SU-DHL-6 (cell line): ENCODE results near the gene OAS1.

Experiments used
- H2AFZ ChIP-seq: fragments of 200-600 bp; sonication (generic); 2 replicates; pipeline ENCODE4 v1.6.1; 2014; ENCODE audit warnings: low read depth, mild to moderate bottlenecking, moderate library complexity, mixed read lengths, antibody characterized with exemption, low read length; ENCODE audit not compliant: severe bottlenecking
- H3F3A ChIP-seq: fragments of 200-600 bp; shearing (Covaris generic); 2 replicates; pipeline ENCODE4 v1.6.0; 2016; ENCODE audit warnings: antibody characterized with exemption, mild to moderate bottlenecking; ENCODE audit not compliant: insufficient read depth
- H3K27ac ChIP-seq: fragments of 200-600 bp; sonication (generic); 2 replicates; pipeline ENCODE4 v1.5.1; 2016; ENCODE audit warnings: low read depth, mild to moderate bottlenecking, low read length, moderate library complexity, mixed read lengths
- H3K27me3 ChIP-seq: fragments of 200-600 bp; sonication (generic), shearing (Covaris generic); 2 replicates; pipeline ENCODE4 v1.6.0; 2014; ENCODE audit warnings: mild to moderate bottlenecking, low read length
- H3K36me3 ChIP-seq: fragments of 200-600 bp; sonication (generic); 2 replicates; pipeline ENCODE4 v1.6.1; 2014; ENCODE audit warnings: mild to moderate bottlenecking, low read length, mixed read lengths
- H3K4me2 ChIP-seq: fragments of 300-600, 200-600 bp; shearing (Covaris generic), sonication (generic); 2 replicates; pipeline ENCODE4 v1.6.0; 2014; ENCODE audit warnings: low read length, low read depth, mild to moderate bottlenecking; ENCODE audit not compliant: poor library complexity, severe bottlenecking
- H3K4me3 ChIP-seq: fragments of 200-600 bp; sonication (generic); 2 replicates; pipeline ENCODE4 v1.5.1; 2014; ENCODE audit warnings: antibody characterized with exemption, low read length, mild to moderate bottlenecking, mixed read lengths; ENCODE audit not compliant: insufficient read depth, poor library complexity, severe bottlenecking
- H3K79me2 ChIP-seq: fragments of 200-600 bp; sonication (generic); 2 replicates; pipeline ENCODE4 v1.6.1; 2014; ENCODE audit warnings: mild to moderate bottlenecking, low read length, moderate library complexity; ENCODE audit not compliant: insufficient read depth
- H3K9ac ChIP-seq: fragments of 200-600 bp; sonication (generic); 2 replicates; pipeline ENCODE4 v1.7.0; 2014; ENCODE audit warnings: mild to moderate bottlenecking, low read length
- H3K9me2 ChIP-seq: fragments of 200-600 bp; sonication (generic); replicated peaks from 2 replicates; pipeline ENCODE4 v1.6.1; 2014; ENCODE audit warnings: low read length; ENCODE audit not compliant: insufficient read depth
- H3K9me3 ChIP-seq: fragments of 200-600 bp; sonication (generic); 2 replicates; pipeline ENCODE4 v1.6.1; 2014; ENCODE audit warnings: low read length, mixed read lengths; ENCODE audit not compliant: insufficient read depth
- H4K20me1 ChIP-seq: fragments of 200-600 bp; sonication (generic); 2 replicates; pipeline ENCODE4 v1.6.1; 2014; ENCODE audit warnings: low read depth, mild to moderate bottlenecking, antibody characterized with exemption, low read length, moderate library complexity, mixed read lengths
- CTCF ChIP-seq: fragments of 200-600 bp; sonication (generic); IDR thresholded peaks from one replicate; pipeline ENCODE4 v1.5.1; 2017; ENCODE audit warnings: antibody characterized with exemption, mild to moderate bottlenecking, low read length, moderate library complexity; ENCODE audit not compliant: insufficient read depth, poor library complexity, severe bottlenecking
- EZH2phosphoT487 ChIP-seq: fragments of 200-600 bp; sonication (generic), shearing (Covaris generic); conservative IDR thresholded peaks from 2 replicates; pipeline ENCODE4 v1.6.1; 2018; ENCODE audit warnings: mild to moderate bottlenecking, antibody characterized with exemption, low read length, moderate library complexity, mixed read lengths

The OAS1 gene

GRCh38 chr12:112939761-112940381, 33.1 kb downstream of the OAS1 start:
- Histone ChIP-seq H3F3A (no peaks in the 10 kb centered on the region), H4K20me1 (no peaks in the 10 kb centered on the region), H3K4me2 (peak overlapping the region; percentile 63), H3K27me3 (no peaks in the 10 kb centered on the region), H3K9me2 (no peaks in the 10 kb centered on the region), H3K9ac (peak overlapping the region; percentile 48), H3K79me2 (no peaks in the 10 kb centered on the region), H3K36me3 (no peaks in the 10 kb centered on the region), H3K9me3 (no peaks in the 10 kb centered on the region), H3K27ac (peak overlapping the region; percentile 77), H2AFZ (peak overlapping the region; percentile 3), H3K4me3 (peak overlapping the region; percentile 25)
- TF ChIP-seq EZH2phosphoT487 (no peak), CTCF (no peak)

- H3K79me2 ChIP-seq = no peaks in the 10 kb centered on the region
- H3K36me3 ChIP-seq = no peaks in the 10 kb centered on the region
- H3K4me2 ChIP-seq = no peak overlapping the region
- no peaks in the 10 kb centered on the region for H3K9me2 ChIP-seq
- H3K27me3 ChIP-seq = no peaks in the 10 kb centered on the region
- no peak for TF ChIP-seq CTCF
- H3K27ac ChIP-seq = no peak overlapping the region
- H3K9ac ChIP-seq = no peak overlapping the region
- H3K9me3 ChIP-seq = no peaks in the 10 kb centered on the region
- no peak overlapping the region for H2AFZ ChIP-seq
- no peaks in the 10 kb centered on the region for H3F3A ChIP-seq
- no peaks in the 10 kb centered on the region for H4K20me1 ChIP-seq
- H3K4me3 ChIP-seq = no peak overlapping the region
These were observed 35.0 kb downstream of the OAS1 start for GRCh38 chr12:112941528-112942335.

GRCh38 chr12:112942572-112942971, 35.8 kb downstream of the OAS1 start:
- Histone ChIP-seq H3K9me3 (no peaks in the 10 kb centered on the region), H3K79me2 (no peaks in the 10 kb centered on the region), H3K4me2 (no peak overlapping the region), H3F3A (no peaks in the 10 kb centered on the region), H4K20me1 (no peaks in the 10 kb centered on the region), H3K36me3 (no peaks in the 10 kb centered on the region), H3K9ac (no peak overlapping the region), H3K27me3 (no peaks in the 10 kb centered on the region), H3K9me2 (no peaks in the 10 kb centered on the region), H2AFZ (no peak overlapping the region), H3K27ac (no peak overlapping the region), H3K4me3 (no peak overlapping the region)
- TF ChIP-seq CTCF (no peak), EZH2phosphoT487 (no peak)
